Body of pancreas (tissue), 4 donors: Measurements from ENCODE around the gene NCAN. TPM values are rescaled to one million over a fixed set of nuclear protein-coding genes. Genes with fewer than 3 reads are reported as not detected.

Source experiments
- ATAC-seq: fragments of 150-250 bp; one replicate; pipeline ENCODE4 v1.9.1; 2016
- DNase-seq, 4 donors: peaks; one replicate each; pipeline ENCODE4 v3.0.0-alpha.2; 2019
- H3K27ac ChIP-seq, 4 donors: fragments of 200-600 bp; sonication (generic); 1 replicate in 3 of 4; 2 replicates in 1 of 4; pipeline versions ENCODE4 v1.5.1 to v1.6.1; 2016 to 2019; ENCODE audit warnings: mild to moderate bottlenecking in 1 of 4, mixed read lengths in 1 of 4, moderate library complexity in 1 of 4
- H3K27me3 ChIP-seq, 2 donors: fragments of 200-600 bp; sonication (generic); one replicate each; pipeline ENCODE4 v1.6.0; 2016; ENCODE audit warnings: mild to moderate bottlenecking in 1 of 2
- H3K36me3 ChIP-seq, 2 donors: fragments of 200-600 bp; sonication (generic); replicated peaks in 1 of 2; 2 replicates each; pipeline ENCODE4 v1.5.1; 2016; ENCODE audit warnings: low read depth in 2 of 2; ENCODE audit not compliant: insufficient read depth in 1 of 2
- H3K4me1 ChIP-seq: fragments of 200-600 bp; sonication (generic); one replicate; pipeline ENCODE4 v1.6.0; 2016
- H3K4me3 ChIP-seq, 2 donors: fragments of 200-600 bp; sonication (generic); 1 replicate in 1 of 2; 2 replicates in 1 of 2; pipeline ENCODE4 v1.5.1; 2016 to 2019
- H3K9me3 ChIP-seq, 3 donors: fragments of 200-600 bp; sonication (generic); 1 replicate in 2 of 3; 2 replicates in 1 of 3; pipeline ENCODE4 v1.5.1; 2016
- CTCF ChIP-seq, 7 experiments: fragments of 450-650 bp in 4 of 7; fragments of 200-600 bp in 3 of 7; sonication (generic) in 3 of 7; IDR thresholded peaks; one replicate each; pipeline ENCODE4 v1.5.1; 2016 to 2019; ENCODE audit warnings: antibody characterized with exemption in 7 of 7
- POLR2A ChIP-seq, 3 donors: fragments of 450-650 bp; IDR thresholded peaks; one replicate each; pipeline ENCODE4 v1.6.1; 2016; ENCODE audit warnings: antibody characterized with exemption in 3 of 3, mild to moderate bottlenecking in 2 of 3
- WGBS, 2 donors: methylation state at CpG; one replicate each; pipeline ENCODE4 v1.1.5; 2017; 5-methylcytosine and 5-hydroxymethylcytosine counted together
- intact Hi-C: fragments of 100-400 bp; cut with DNase I; formaldehyde crosslinking; loops from one replicate; pipeline ENCODE4 v1.15.1; 2023
- total RNA-seq, 2 donors: library from RNA; depleted of rRNA; stranded (reverse); fragments of >200 nt; gene quantifications; one replicate each; pipeline ENCODE4 v1.1.0, GENCODE V29; 2016

Gene NCAN
- total RNA-seq, 2 donors from 2014 or later, result not detected

DNA sequence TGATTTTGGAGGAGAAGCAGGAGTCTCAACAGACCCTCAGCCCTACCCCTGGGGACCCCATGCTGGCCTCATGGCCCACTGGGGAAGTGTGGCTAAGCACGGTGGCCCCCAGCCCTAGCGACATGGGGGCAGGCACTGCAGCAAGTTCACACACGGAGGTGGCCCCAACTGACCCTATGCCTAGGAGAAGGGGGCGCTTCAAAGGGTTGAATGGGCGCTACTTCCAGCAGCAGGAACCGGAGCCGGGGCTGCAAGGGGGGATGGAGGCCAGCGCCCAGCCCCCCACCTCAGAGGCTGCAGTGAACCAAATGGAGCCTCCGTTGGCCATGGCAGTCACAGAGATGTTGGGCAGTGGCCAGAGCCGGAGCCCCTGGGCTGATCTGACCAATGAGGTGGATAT is 14.9 kb downstream of the NCAN start:
- Histone ChIP-seq H3K4me1 (peaks cover 15% of the 10 kb centered on the region), H3K27ac (no peak overlapping the region), H3K4me3 (no peak overlapping the region), H3K27me3 (no peaks in the 10 kb centered on the region), H3K9me3 (no peaks in the 10 kb centered on the region), H3K36me3 (no peaks in the 10 kb centered on the region)
- intact Hi-C loops, result no loop called here
- ATAC-seq (no peak), DNase-seq (no peak)
- TF ChIP-seq POLR2A (IDR thresholded peaks at IDR 0.05) (no peak), CTCF (IDR thresholded peaks at IDR 0.05) (no peak)
- WGBS, 2 donors, result 58 to 60% methylated on average over 6 to 9 of the region's 10 CpGs

GRCh38 chr19:19227217-19227616 is 15.5 kb downstream of the NCAN start:
- Histone ChIP-seq H3K9me3 (no peaks in the 10 kb centered on the region), H3K4me3 (no peak overlapping the region), H3K4me1 (peaks cover 15% of the 10 kb centered on the region), H3K27me3 (no peaks in the 10 kb centered on the region), H3K36me3 (no peaks in the 10 kb centered on the region), H3K27ac (no peak overlapping the region)
- DNase-seq (no peak), ATAC-seq (no peak)
- intact Hi-C loops, result no loop called here
- 65 to 86% methylated on average over 2 to 3 of the region's 4 CpGs for WGBS, 2 donors
- TF ChIP-seq POLR2A (IDR thresholded peaks at IDR 0.05) (no peak), CTCF (IDR thresholded peaks at IDR 0.05) (no peak)

DNA sequence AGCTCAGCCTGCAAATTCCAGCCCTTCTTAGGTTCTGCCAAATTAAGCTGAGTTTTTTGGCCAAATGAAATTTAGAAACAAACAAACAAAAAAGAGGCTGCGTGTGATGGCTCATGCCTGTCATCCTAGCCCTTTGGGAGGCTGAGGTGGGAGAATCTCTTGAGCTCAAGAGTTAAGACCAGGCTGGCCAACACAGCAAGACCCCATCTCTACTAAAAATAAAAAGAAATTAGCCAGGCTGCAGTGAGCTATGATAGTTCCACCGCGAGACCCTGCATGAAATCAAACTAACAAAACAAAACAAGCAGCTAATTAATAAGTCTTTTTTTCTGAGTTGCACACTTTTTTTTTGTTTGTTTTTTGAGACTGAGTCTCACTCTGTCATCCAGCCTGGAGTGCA is 17.9 kb downstream of the NCAN start:
- ATAC-seq, result no peak
- intact Hi-C loops, result no loop called here
- H3K27ac ChIP-seq, result no peak overlapping the region

GRCh38 chr19:19230999-19231398 is 19.2 kb downstream of the NCAN start:
- no peak overlapping the region for H3K27ac ChIP-seq
- no peak for DNase-seq
- H3K9me3 ChIP-seq, result peaks cover 0 to 17% (median 0%) of the 10 kb centered on the region in 3 donors
- TF ChIP-seq CTCF (IDR thresholded peaks at IDR 0.05) (no peak), POLR2A (IDR thresholded peaks at IDR 0.05) (no peak)
- 75 to 78% methylated on average over 9 of the region's 9 CpGs for WGBS, 2 donors
- H3K4me3 ChIP-seq, result no peak overlapping the region
- ATAC-seq, result no peak
- H3K36me3 ChIP-seq, result no peaks in the 10 kb centered on the region
- intact Hi-C loops, result no loop called here
- H3K4me1 ChIP-seq, result peaks cover 5% of the 10 kb centered on the region
- H3K27me3 ChIP-seq, result no peaks in the 10 kb centered on the region

More for the DNA sequence above, 17.9 kb downstream of the NCAN start:
- Histone ChIP-seq H3K27me3 (no peaks in the 10 kb centered on the region), H3K9me3 (peaks cover 0 to 12% (median 0%) of the 10 kb centered on the region in 3 donors), H3K4me1 (peaks cover 13% of the 10 kb centered on the region), H3K4me3 (no peak overlapping the region), H3K36me3 (no peaks in the 10 kb centered on the region)
- TF ChIP-seq POLR2A (IDR thresholded peaks at IDR 0.05), result no peak
- TF ChIP-seq CTCF (IDR thresholded peaks at IDR 0.05), result no peak
- 57 to 69% methylated on average over 3 of the region's 3 CpGs for WGBS, 2 donors
- no peak for DNase-seq

DNA sequence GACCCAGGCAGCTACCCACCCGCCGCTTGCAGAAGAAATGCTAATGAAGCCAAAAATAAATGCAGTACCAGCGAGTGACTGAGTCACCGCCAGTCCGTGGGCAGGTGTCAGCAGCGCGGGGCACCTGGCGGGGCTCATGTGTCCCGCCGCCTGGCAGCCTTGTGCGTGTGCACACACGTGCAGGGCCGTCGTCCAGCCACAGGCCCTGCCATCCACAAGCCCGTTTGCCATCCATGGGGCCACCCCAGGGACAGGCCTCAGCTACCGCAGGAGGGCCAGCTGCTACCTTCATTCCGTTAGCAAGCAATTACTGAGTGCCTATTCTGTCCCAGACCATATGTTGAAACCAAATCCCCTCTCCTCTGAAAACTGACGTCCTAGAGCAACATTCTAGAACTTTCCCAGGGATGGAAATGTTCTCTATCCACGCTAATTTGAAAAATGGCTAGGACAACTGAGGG is 20.5 kb downstream of the NCAN start:
- WGBS, 2 donors, result 67 to 70% methylated on average over 17 to 19 of the region's 19 CpGs
- Histone ChIP-seq H3K36me3 (no peaks in the 10 kb centered on the region), H3K27ac (no peak overlapping the region), H3K4me1 (peaks cover 5% of the 10 kb centered on the region), H3K27me3 (no peaks in the 10 kb centered on the region), H3K4me3 (no peak overlapping the region), H3K9me3 (peaks cover 0 to 17% (median 0%) of the 10 kb centered on the region in 3 donors)
- DNase-seq, result no peak
- no peak for ATAC-seq
- intact Hi-C loops, result no loop called here
- TF ChIP-seq POLR2A (IDR thresholded peaks at IDR 0.05), result no peak
- TF ChIP-seq CTCF (IDR thresholded peaks at IDR 0.05), result no peak
